BE2C (cell line): ENCODE results near the gene DPP8.
A peak's percentile ranks its signal among the peaks of the same experiment; 100 is the strongest.

Source experiments
- DNase-seq: peaks from one replicate; pipeline ENCODE4 v3.0.0-alpha.2; 2020
- H3K27me3 ChIP-seq: fragments of 250-450 bp; sonication (Bioruptor Pico); 2 replicates; pipeline ENCODE4 v1.5.1; 2020; ENCODE audit warnings: mild to moderate bottlenecking
- H3K36me3 ChIP-seq: fragments of 250-450 bp; sonication (Bioruptor Pico); 2 replicates; pipeline ENCODE4 v1.5.1; 2020; ENCODE audit warnings: mild to moderate bottlenecking
- H3K4me1 ChIP-seq: fragments of 250-450 bp; sonication (Bioruptor Pico); 2 replicates; pipeline ENCODE4 v1.5.1; 2020
- H3K4me3 ChIP-seq: 2 replicates; pipeline ENCODE4 v1.5.1; 2011; ENCODE audit warnings: low read depth, low read length
- H3K9me3 ChIP-seq: fragments of 250-450 bp; sonication (Bioruptor Pico); 2 replicates; pipeline ENCODE4 v1.5.1; 2020
- TF ChIP-seq, protein P1 (sequence below): IDR thresholded peaks from 2 replicates; pipeline ENCODE4 v1.5.1; 2012; ENCODE audit warnings: mild to moderate bottlenecking, low read depth, low read length

DPP8 gene

DNA sequence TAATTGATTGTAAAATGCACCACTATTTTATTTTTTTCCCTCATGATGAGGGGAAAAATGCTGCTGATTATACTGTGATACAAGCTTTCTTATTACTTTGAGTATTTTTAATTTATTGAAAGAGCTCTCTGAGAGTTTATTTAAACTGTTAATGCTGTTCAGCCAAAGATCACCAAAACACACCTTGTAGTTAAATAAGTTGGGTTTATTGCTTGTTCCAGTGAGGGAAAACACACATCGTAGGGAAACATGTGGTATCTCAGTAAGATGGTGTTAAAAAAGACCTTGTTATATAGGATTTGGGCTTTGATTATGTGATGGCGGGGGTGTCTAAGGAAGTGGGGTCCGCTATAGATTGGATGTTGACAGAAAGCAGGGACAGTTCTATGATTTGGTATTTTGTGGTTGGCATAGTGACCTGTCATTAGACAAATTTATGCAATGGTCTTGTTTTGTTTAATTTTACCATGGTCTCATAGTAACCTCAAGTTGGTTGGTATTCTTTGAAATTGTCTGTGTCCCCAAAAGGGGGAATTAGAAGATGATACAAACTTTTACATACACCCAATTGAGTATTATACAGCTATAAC lies 23.8 kb upstream of the DPP8 start:
- H3K36me3 ChIP-seq, result peaks cover 7% of the 10 kb centered on the region
- H3K9me3 ChIP-seq, result no peaks in the 10 kb centered on the region
- TF ChIP-seq, protein P1, sequence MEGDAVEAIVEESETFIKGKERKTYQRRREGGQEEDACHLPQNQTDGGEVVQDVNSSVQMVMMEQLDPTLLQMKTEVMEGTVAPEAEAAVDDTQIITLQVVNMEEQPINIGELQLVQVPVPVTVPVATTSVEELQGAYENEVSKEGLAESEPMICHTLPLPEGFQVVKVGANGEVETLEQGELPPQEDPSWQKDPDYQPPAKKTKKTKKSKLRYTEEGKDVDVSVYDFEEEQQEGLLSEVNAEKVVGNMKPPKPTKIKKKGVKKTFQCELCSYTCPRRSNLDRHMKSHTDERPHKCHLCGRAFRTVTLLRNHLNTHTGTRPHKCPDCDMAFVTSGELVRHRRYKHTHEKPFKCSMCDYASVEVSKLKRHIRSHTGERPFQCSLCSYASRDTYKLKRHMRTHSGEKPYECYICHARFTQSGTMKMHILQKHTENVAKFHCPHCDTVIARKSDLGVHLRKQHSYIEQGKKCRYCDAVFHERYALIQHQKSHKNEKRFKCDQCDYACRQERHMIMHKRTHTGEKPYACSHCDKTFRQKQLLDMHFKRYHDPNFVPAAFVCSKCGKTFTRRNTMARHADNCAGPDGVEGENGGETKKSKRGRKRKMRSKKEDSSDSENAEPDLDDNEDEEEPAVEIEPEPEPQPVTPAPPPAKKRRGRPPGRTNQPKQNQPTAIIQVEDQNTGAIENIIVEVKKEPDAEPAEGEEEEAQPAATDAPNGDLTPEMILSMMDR, result no peak
- no peaks in the 10 kb centered on the region for H3K4me1 ChIP-seq
- no peaks in the 10 kb centered on the region for H3K27me3 ChIP-seq
- H3K4me3 ChIP-seq, result no peak overlapping the region
- no peak for DNase-seq

DNA sequence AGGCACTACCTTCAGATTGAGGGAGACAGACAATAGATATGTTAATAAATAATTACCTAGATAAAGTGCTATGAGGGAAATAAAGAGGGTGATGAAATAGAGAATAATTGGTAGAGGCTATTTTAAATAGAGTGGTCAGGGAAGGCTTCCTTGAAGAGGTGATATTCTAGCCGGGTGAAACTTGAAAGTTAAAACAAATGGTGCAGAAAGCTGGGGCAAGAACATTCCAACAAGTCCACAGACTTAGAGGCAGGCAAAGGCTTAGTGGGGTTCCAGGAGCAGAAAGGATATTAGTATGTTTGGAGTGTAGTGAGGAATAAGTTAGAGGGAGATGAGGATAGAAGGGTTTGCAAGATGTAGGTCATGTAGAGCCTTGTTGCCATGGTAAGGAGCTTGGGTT lies 22.8 kb upstream of the DPP8 start:
- Histone ChIP-seq H3K36me3 (peaks cover 14% of the 10 kb centered on the region), H3K4me1 (no peaks in the 10 kb centered on the region), H3K27me3 (no peaks in the 10 kb centered on the region), H3K9me3 (no peaks in the 10 kb centered on the region), H3K4me3 (no peak overlapping the region)
- no peak for DNase-seq
- TF ChIP-seq, protein P1, result no peak

DNA sequence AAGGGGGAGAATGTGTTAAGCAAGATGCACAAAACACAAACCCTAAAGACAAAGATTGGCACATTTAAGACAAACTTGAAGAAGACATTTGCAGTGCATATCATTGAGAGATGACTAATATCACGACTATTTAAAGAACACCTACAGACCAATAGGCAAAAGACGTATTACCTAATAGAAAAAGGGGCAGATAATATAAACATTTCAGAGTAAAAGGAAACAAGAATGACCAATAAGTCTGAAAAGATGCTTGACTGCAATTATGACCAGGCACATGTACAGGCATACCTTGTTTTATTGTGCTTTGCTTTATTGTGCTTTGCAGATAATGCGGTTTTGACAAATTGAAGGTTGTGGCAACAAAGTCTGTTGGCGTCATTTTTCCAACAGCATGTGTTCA lies 17.7 kb upstream of the DPP8 start:
- peaks cover 19% of the 10 kb centered on the region for H3K36me3 ChIP-seq
- TF ChIP-seq, protein P1, result no peak
- no peak for DNase-seq
- H3K27me3 ChIP-seq, result no peaks in the 10 kb centered on the region
- H3K9me3 ChIP-seq, result no peaks in the 10 kb centered on the region
- no peak overlapping the region for H3K4me3 ChIP-seq
- no peaks in the 10 kb centered on the region for H3K4me1 ChIP-seq

DNA sequence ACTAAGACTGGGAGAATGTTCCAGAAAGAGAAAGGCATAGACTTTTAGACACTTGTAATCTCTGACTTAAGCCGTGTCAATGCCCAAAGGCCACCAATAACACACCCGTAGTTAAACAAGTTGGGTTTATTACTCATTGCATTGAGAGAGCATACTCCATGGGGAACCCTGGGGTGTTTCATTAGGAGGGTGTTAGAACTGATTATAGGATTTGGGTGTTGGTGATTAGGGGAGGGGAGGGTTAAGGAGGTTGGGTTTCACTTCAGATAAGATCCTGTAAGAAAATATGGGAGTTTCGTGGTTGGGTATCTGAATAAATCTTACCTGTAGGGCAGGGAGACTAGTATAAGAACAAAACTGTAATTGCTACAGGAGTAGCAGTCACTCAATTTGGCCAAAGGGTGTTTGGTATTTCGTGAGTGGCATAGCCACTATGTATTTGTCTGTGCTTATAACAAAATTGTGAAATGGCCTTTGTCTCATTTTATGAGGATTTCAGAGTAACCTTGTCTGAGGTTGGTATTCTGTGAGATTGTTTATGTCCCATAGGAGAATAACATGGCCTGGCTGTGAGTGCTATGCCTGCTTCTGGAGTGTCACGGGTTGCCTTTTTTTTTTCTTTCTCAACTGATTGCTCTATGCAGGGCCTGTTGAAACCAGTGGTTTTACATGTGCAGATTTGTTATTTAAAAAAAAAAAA lies 15.7 kb upstream of the DPP8 start:
- H3K4me1 ChIP-seq, result no peaks in the 10 kb centered on the region
- no peak overlapping the region for H3K4me3 ChIP-seq
- no peak for DNase-seq

DNA sequence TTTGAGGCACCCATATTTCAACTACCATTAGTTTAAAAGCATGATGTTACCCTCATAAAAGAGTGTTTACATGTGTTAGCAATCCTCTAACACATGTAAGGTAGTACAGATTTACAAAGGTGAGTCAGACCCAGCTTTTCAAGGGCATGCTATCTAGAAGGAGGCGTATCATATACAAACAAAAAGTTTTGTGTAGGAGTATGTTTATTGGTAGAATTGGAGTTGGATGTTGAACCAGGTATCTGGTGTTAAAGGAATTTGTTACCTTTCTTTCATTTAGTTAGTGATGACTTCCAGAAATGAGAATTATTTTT lies 15.2 kb upstream of the DPP8 start:
- no peaks in the 10 kb centered on the region for H3K4me1 ChIP-seq
- H3K27me3 ChIP-seq, result no peaks in the 10 kb centered on the region
- H3K36me3 ChIP-seq, result peaks cover 19% of the 10 kb centered on the region
- no peaks in the 10 kb centered on the region for H3K9me3 ChIP-seq
- TF ChIP-seq, protein P1, result no peak
- no peak for DNase-seq
- no peak overlapping the region for H3K4me3 ChIP-seq

More for the DNA sequence above, 15.7 kb upstream of the DPP8 start:
- Histone ChIP-seq H3K9me3 (no peaks in the 10 kb centered on the region), H3K27me3 (no peaks in the 10 kb centered on the region), H3K36me3 (peaks cover 19% of the 10 kb centered on the region)
- TF ChIP-seq, protein P1, result no peak

DNA sequence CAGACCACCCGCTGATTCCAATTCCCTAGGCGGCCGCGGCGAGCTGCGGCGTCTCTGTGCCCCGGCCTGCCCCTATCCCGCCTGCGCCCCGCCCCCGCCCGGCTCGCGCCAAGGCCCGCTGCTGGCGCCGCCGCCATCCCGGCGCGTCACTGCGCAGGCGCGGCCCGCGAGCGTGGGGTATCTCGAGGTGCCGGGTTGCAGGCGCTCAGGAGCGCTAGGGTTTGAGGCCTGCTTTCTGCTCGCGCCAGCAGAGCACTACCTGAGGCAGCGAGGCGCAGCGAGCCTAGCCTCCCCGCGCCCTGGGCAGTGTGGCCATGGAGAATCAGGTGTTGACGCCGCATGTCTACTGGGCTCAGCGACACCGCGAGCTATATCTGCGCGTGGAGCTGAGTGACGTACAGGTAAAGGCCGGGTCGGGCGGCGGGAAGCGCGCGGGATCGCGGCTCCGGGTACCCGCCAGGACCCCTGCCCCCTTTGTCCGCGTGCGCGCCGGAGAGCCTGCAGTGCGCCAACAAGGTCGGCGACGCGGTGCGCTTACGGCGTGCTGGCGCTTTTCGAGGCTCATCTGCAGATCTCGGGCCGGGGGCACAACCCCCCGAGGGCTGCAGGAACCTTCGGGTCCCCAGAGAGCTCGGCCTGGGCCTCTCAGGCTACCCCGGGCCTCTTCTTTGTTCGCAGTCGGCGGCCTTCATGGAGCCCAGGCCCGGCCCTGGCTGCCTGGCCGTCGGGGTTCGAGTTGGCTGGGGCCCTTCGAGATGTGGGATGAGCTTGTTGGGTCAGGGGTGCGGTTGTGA lies 13.0 kb upstream of the DPP8 start, which contains the start of gene HACD3:
HACD3 (plus strand) TSS at position 146 of the 794 bp plus-strand sequence; CDS start at position 315, 169 bp downstream.
- Histone ChIP-seq H3K4me1 (no peaks in the 10 kb centered on the region), H3K27me3 (no peaks in the 10 kb centered on the region), H3K36me3 (peaks cover 5% of the 10 kb centered on the region; the same call in 1 of the 2 replicates), H3K4me3 (peak within 1 kb of the TSS; percentile 93), H3K9me3 (no peaks in the 10 kb centered on the region)
- TF ChIP-seq, protein P1, result no peak
- DNase-seq, result peak; percentile 99
